Esophagus mucosa (tissue), 1 donor: ENCODE results near the gene GAS7. TPM values are rescaled to one million over a fixed set of nuclear protein-coding genes. Genes with fewer than 3 reads are reported as not detected.
"Not testable (repeated sequence)": the region's sequence is repeated elsewhere in the genome, so short reads cannot be mapped to it uniquely, and the experiment has no call there.

ENCODE experiments used
- ATAC-seq: fragments of 200-7000 bp; cut with Tn5 transposase; one replicate; pipeline ENCODE4 v1.9.1; 2020
- total RNA-seq: library from RNA; stranded (reverse); gene quantifications from one replicate; pipeline ENCODE4 v1.2.4, GENCODE V29; 2023
- donor health status: DM: yes; HTN: yes; CAD: no.

GAS7 gene
- total RNA-seq, 1 donor from 2014 or later: 17.3 TPM

DNA sequence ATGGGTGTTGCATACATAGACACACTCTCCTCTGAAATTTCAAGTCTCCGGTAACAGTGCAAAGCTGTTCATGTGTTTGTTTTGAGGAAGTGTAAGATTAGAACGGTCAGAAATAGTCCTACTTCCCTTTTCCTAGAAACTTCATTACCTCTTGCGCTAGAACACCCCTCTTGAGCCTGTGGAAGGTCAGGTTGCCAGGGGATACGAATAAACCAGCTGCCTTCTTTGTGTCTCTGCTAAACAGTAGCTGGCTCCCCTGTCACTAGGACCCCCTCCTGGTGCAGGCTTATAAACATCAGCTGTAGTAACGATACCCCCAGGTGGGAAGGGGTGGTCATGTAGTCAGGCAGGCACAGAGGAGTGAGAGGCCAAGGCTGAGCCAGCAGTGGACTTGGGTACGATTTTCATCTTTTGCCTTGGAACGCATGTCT, 179.9 kb downstream of the GAS7 start:
- no peak for ATAC-seq

DNA sequence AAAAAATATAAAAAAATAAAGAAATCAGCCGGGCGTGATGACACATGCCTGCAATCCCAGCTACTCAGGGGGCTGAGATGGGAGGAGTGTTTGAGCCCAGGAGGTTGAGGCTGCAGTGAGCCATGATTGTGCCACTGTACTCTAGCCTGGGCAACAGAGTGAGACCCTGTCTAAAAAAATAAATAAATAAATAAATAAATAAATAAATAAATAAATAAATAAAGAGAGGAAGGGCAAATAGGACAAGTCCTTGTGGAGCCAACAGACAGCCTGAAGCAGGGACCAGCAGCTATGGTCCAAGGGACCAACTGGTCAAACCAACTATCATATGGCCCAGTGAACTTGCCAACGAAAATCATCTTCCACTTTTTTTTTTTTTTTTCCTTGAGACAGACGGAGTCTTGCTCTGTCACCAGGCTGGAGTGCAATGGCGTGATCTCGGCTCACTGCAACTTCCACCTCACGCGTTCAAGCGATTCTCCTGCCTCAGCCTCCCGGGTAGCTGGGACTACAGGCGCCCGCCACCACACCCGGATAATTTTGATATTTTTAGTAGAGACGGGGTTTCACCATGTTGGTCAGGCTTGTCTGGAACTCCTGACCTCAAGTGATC, 181.3 kb downstream of the GAS7 start:
- ATAC-seq: not testable (repeated sequence)

DNA sequence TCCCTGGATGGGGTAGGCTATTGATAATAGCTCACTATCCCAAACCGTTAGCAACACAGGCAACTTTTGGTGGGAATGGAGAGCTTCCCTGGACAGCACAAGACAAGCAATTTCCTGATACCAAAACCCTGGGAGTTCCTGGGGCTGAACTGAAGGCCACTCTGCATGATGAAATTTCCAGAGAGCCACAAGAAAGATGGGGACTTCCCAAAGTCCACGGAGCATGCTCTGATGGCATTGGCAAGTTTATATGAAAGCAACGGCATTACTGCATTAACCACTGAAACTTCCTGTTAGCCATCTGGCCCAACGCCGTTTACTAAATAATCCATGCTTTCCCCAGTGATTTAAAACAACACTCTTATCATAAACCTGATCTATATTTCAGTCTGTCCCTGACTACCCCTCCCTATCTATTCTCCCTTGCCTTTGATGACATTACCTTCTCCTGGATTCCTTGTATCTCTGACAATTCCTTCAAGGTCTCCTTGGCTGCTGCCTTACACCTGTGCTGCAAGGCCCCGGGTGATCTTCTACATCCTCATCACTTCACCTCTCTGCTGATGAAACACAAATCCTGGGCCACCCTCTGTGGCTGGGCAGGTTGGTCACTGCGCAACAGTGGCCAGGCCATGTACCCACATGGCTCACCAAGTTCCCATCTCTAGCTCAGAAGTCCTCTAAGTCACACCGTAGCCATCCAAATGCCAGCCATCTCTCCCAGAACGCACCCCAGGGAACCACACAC, 184.9 kb downstream of the GAS7 start:
- ATAC-seq: no peak

DNA sequence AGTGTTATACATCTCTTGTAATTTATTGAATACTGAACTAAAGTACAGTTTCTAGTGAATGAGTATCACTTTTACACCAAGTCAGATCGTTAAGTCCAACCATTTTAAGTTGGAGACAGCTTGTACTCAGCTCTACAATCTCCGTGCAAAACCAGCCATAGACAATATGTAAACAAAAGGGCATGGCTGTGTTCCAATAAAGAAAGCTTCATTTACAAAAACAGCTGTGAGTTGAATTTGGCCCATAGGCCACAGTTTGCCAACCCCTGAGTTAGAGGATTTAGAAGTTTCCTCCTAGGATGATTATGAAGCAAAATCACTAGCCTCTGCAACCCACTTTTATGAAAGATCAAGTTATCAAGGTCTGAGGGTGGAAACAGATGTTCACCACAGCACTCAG, 187.7 kb downstream of the GAS7 start:
- ATAC-seq: no peak

DNA sequence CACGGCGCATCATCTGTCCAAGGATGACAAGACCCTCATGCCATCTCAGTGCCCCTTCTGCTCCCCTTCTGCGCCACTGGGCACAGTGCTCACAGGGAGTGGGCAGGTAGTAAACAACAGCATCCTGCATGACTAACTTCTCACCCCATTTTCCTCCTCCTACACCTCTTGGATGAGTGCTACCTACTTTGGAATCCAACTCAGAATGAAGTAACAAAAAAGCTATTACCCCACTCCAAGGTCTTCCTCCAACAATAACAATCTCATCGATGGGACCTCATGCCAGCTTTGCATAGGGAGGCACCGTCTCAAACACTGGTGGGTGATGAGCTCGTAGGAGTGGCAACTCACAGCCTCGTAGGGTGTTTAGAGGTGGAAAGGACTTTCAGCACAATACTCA, 194.7 kb downstream of the GAS7 start:
- ATAC-seq: no peak

DNA sequence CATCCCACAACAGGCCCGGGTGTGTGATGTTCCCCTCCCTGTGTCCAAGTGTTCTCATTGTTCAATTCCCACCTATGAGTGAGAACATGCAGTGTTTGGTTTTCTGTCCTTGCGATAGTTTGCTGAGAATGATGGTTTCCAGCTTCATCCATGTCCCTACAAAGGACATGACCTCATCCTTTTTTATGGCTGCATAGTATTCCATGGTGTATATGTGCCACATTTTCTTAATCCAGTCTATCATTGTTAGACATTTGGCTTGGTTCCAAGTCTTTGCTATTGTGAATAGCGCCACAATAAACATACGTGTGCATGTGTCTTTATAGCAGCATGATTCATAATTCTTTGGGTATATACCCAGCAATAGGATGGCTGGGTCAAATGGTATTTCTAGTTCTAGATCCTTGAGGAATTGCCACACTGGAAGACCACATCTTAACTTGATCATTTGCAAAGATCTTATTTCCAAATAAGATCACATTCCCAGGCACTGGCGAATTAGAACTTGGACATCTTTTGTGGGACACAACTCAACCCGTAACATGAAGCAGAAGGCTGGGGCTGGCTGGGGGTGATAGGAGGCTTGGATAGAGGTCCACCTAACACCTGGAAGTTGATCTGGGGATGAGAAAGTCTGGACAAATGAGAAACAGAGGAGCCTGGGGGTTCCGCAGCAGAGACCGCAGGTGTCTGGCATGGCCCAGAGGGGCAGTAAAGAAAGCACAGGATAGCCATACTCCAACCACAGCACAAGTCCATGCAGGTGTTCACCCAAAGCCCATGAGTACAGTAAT, 195.6 kb downstream of the GAS7 start:
- not testable (repeated sequence) for ATAC-seq

DNA sequence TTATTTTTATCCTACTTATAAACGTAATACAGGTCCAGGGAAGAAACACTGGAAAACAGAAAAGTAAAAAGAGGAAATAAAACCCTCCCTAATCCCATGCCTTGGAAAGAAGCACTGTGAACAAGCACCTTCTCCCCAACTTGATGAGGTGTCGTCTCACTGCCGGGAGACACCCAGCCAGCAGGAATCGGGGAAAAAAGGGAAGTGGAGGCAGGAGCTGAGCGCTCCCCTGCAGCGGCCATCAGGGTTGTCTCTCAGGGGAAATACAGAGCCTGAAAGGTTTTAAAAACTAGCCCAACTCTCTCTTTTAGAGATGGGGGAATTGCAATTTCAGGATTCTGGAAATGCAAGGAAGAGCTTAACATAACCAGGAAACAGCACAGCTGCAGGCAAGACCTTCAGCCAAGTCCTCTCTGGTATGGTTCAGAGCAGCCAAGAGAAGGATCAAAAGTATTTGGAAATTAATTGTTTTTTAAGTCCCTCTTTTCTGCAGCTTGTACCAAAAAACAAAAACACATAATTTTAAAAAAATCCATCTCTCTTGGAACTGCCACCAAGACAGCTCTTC, 197.0 kb downstream of the GAS7 start:
- ATAC-seq: no peak

DNA sequence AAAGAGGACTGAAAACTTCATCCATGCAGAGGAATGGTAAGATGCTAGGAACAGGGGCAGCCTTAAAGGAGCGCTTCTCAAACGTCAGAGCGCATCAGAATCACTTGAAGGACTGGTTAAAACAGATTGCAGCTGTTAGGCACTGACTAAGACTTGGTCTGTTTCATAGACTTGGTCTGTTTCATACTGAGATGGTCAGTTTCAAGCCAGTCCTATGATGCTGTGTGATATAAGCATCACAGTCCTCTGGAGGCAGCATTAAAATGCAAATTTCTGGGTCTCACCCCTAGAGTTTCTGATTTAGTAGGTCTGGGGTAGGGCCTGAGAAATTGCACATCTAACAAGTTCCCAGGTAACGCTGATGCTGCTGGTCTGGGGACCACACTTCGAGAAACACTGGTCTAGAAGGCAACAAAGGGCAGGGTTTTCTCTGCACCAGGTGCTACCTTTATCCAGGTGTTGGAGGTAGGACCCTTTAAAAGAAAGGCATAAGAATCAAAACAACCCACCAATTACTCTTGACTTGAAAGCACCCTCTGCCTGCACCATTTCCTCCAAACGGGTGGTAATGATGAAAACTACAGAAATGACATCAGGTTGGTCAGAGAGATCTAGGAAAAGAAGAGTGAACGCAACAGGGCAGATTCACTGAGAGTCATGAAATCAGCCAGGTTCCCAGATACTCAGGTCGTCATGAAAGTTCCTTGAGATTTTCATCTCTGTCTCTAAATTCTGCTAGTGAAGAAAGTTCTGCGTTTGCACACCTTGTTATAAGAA, 198.3 kb downstream of the GAS7 start:
- no peak for ATAC-seq

DNA sequence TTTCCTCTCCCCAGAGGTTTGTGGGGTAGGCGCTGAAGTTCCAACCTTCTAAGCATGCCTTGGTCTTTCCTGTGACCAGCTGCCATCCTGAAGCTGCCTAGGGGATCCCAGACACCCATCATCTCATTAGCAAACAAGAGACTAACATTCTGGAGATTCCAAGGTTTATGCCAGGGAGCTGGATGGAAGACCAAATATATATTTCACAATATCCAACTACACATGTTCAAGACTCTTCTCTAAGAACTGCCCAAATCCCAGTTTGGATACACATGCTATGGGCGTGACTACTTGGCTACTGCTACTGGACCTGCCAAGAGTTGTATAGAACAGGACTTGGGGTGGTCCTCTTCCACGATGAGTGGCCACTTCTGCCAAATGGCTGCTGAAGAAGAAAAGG, 200.3 kb downstream of the GAS7 start:
- ATAC-seq: no peak

DNA sequence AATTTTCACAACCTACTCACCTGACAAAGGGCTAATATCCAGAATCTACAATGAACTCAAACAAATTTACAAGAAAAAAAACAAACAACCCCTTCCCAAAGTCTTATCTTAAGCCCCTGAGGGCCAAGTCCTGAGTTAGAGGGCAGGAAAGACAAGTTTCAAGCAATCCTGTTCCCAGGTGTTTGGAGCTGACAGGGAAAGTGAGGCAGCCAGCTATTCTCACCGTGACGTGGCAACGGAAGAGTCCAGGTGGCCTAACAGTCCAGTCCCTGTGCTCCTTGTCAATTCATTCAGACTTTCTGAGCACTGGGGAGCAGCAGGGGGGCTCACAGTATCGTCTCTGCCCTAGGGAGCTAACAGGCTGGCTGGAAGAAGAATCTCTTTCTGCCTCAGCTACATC, 203.6 kb downstream of the GAS7 start:
- no peak for ATAC-seq

DNA sequence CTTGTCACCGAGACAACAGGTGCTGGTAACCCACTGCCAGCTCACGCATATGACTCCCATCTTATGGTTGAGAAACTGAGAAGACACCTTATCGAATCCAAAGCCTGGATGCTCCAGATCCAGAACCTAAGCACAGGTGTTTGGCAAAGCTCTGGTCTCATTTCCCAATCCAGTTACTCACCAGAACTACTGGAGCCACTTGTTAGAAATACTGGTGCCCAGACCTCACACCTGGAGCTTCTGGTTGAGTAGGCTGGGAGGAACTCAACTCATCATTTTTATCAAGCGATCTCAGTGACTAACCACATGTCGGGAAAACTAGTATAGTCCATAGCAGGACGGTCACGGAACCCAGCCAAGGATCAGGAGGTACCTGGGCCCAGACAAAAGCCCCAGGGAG, 206.6 kb downstream of the GAS7 start:
- no peak for ATAC-seq

DNA sequence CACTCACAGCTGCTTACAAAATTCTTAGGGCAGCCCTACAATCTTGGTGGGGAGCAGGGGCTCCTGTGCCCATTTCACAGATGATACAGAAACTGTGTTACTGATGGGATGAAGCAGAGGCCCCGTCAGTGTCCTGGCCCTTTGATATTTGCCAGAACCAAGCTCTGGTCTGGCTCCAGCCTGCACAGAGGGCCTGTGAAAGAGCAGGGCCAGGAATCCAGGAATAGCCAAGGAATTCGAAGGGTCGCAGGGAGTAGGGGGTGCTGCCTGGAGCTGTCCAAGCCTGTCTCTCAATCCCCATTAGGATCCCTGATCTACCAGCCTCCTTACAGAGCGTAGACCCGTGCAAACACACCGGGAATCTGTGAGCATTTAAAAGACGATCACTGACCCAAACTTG, 207.1 kb downstream of the GAS7 start:
- no peak for ATAC-seq

DNA sequence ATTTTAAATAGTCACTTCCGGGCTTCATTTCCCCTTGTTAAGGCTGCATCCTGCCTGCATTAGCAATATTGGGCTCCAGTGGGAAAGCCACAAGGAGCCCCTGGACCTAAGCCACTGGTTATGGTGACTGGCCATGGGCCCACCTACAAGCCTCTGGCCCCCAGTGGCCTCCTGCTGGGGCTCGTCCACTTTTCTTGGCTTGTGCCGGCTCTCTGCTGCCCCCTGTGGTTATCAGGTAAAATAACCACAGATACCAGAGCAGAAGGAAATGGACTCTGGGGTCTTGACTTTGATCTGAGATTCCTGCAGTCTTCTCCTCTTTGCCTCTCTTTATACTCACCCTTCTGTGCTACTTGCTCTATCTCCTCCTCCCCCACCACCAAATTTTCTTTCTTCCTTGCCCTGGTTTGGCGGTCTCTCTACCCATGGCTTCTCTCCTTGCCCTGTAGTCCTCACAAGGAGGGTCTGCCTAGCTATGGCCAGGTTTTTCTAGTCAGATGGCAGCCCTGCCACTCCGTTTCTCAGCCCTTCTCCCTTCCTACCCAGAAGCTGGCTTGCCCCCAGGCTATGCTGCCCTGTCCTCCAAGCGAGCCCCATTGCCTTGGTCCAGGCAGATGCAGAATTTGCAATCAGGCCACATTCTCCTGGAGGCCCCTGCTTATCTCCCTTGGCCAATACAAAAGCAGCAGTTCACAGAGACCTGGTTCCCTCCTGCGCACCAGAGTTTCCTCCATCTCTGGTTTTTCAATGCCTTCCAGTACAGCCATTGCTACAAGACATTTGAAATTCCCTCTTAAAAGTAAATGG, 210.4 kb downstream of the GAS7 start:
- ATAC-seq: no peak

DNA sequence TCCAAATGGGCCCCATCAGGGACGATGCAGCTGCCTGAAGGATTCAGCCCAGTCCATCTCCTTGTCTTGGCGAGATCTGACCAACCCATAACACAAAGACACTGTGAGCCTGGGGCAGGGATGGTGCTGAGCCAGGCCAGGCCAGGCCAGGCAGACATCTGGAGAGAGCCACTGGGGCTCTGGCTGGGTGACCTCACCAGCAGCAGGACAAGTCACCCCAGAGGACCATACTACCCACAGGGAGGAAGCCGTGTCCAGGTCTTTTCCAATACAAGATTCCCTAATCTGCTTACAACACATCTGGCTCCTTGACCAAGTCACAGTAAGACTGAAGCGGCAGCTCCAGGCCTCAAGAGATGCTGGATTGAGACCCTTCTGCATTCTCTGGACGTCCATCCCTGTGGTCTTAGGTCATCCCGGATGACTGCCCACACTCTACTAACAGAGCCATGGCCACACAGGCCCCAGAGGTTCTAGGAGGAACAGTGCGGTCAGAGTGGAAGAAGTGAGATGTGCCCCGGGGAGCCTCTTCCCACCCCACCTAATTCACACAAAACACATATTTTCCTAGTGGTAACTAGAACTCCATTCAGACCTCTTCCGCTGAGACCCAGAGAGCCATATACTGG, 211.5 kb downstream of the GAS7 start:
- ATAC-seq: no peak

DNA sequence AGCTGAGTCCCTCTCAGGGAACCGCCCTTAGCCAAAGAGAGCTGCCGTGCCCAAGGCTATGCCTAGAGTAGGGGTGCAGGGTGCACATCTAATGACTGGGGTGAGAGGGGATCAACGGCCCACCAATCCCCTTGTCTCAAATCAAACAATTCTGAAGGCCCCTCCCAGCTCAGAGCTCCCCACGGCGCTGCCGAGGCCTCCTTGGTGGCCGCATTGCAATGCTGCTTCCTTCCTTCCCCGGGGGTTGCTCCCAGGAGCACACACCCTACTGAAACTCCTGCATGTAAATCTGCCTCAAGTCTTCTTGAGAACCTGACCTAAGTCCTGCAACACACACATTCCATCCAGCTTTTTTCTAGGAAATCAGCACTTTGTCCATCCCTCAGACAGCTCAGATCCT, 212.8 kb downstream of the GAS7 start:
- no peak for ATAC-seq

DNA sequence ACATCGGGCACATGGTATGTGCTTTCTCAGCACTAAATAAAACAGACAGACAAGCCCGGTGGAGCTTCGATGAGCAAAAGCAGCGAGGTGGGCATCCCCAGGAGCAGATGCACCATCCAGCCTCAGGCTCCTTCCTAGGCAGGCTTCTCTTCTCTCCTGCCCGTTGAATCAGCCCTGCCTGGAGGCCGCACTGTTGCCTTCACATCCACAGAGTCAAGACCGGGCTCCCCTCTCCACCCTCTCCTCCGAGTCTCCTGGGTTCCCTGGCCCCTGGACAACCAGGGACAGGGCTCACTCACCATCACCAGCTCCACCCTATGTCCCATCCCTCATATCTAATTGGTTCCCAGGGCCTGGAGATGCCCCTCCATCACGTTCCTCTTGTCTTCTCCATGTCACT, 213.6 kb downstream of the GAS7 start:
- ATAC-seq: no peak

DNA sequence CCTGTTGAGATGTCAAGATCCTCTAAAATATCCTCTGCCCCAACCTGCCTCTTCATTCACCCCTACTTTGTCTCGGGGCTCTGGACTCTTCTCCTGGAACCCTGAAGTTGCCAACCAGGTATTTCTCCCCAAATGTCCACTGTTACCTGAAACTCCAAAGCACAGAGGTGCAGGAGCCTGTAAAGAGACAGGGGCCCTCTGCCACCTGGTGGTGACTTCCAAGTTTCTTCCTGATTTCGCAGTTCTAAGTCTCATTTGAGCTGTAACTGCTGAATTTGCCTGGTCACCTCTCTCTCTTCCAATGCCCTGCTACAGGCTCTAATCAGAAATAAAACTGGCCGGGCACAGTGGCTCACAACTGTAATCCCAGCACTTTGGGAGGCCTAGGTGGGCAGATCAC, 216.2 kb downstream of the GAS7 start:
- ATAC-seq: no peak

DNA sequence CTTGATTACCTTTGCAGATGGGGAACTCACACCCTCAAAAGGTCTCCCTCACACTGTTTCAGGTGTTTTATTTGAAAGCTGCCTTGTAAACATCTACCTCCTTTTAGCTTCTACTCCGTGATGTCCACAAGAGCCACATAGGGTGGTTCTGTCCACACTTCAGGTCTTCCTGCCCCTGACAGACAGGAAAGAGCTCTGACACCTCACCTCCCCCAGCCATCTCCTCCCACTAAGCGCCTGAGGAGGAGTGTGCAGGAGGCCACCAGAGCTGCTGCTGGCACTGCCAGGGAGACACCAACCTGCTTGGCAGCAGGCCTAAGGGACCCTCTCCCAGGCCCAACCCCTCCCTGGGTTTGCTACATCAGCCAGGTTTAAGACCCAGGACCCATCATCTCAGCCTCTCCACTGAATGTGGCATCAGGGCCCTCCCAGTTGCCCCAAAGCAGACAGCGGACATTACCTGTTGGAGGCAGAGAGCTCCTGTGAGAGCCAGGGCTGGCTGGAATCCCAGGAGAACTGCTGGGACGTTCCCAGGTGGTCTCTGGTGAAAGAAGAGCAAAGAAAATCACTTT, 217.0 kb downstream of the GAS7 start:
- no peak for ATAC-seq

DNA sequence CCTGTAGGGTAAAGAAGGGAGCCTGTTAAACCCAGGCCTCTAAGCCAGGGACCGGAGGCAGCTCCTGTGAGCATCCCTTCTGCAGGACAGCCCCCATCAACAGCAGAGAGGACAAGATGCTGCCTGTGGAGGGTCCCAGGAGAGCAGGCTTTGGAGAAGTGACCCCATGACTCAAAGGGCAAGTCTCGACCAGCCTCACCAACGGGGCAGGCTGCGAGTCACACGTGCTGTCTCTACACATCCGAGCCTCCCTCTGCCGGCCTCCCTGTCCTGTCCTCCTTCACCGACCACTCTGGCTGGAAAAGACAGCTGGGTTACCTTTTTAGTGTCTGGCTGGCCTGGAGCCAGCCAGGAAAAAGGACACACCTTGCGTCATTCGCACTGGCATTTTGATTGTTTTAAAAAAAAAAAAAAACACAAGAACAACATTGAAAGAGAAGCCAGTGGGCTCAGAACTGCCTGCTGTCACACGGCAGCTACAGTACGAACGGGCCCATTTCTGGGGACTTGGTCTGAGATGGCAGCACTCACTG, 218.9 kb downstream of the GAS7 start:
- ATAC-seq: no peak

DNA sequence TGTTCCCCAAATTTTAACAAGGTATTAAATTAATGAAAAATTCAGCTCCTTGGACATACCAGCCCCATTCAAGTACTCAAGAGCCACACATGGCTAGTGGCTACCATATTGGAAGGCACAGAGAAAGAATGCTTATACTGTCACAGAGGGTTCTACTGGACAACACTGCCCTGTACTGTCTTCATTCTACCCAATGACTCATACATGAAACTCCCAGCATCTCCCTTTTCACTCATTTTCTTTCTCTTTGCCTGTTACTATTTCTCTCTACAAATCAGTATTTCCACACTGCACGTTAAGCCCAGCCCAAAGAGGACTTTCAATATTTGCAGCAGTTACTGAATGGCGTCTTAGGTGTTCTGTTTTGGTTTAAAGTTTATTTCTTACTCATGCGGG, 221.2 kb downstream of the GAS7 start:
- ATAC-seq: no peak
